PC-9 (cell line): Measurements from ENCODE around the gene KNG1.

ENCODE experiments used
- CTCF ChIP-seq: fragments of 200-600 bp; sonication (generic); conservative IDR thresholded peaks from 2 replicates; pipeline ENCODE4 v1.6.1; 2017; ENCODE audit warnings: mixed run types, antibody characterized with exemption, mild to moderate bottlenecking, moderate library complexity
- EZH2 ChIP-seq: fragments of 200-600 bp; sonication (generic); IDR thresholded peaks from 2 replicates; pipeline ENCODE4 v1.8.0; 2017; ENCODE audit warnings: antibody characterized with exemption, low read depth

GRCh38 chr3:186670155-186670554, 47.0 kb upstream of the KNG1 start:
- no peak for TF ChIP-seq CTCF
- TF ChIP-seq EZH2: no peak
